Astrocyte of the spinal cord (primary cell): ENCODE measurements around the gene RAVER1.
"Not testable (repeated sequence)": the region's sequence is repeated elsewhere in the genome, so short reads cannot be mapped to it uniquely, and the experiment has no call there.

Experiments
- DNase-seq: peaks from one replicate; pipeline ENCODE4 v3.0.0; 2011; ENCODE audit warnings: low read depth, low spot score
- H3K4me3 ChIP-seq: 2 replicates; pipeline ENCODE4 v1.5.1; 2011; ENCODE audit warnings: low read depth, mild to moderate bottlenecking, low read length, moderate library complexity
- in situ Hi-C: cut with HindIII; loops from 2 replicates; pipeline ENCODE4 v1.10.0; 2017; ENCODE audit warnings: low sequenced_read_pairs
- TF ChIP-seq, protein P1 (sequence below): IDR thresholded peaks from 2 replicates; pipeline ENCODE4 v1.5.1; 2012; ENCODE audit warnings: low read depth, mild to moderate bottlenecking, low read length, inconsistent platforms

Gene RAVER1

DNA sequence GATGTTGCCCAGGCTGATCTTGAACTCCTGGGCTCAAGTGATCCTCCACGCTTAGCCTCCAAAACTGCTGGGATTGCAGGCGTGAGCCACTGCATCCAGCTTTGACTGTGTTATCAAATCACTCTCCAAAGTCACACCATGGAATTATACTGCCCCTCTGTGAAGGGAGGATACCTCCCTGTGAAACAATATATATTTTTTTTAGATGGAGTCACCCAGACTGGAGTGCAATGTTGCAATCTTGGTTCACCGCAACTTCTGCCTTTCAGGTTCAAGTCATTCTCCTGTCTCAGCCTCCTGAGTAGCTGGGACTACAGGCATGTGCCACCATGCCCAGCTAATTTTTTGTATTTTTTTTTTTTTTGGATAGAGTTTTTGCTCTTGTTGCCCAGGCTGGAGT lies 39.4 kb upstream of the RAVER1 start:
- DNase-seq = no peak
- TF ChIP-seq, protein P1, sequence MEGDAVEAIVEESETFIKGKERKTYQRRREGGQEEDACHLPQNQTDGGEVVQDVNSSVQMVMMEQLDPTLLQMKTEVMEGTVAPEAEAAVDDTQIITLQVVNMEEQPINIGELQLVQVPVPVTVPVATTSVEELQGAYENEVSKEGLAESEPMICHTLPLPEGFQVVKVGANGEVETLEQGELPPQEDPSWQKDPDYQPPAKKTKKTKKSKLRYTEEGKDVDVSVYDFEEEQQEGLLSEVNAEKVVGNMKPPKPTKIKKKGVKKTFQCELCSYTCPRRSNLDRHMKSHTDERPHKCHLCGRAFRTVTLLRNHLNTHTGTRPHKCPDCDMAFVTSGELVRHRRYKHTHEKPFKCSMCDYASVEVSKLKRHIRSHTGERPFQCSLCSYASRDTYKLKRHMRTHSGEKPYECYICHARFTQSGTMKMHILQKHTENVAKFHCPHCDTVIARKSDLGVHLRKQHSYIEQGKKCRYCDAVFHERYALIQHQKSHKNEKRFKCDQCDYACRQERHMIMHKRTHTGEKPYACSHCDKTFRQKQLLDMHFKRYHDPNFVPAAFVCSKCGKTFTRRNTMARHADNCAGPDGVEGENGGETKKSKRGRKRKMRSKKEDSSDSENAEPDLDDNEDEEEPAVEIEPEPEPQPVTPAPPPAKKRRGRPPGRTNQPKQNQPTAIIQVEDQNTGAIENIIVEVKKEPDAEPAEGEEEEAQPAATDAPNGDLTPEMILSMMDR = no peak
- H3K4me3 ChIP-seq = no peak overlapping the region
- in situ Hi-C loops = no loop called here

DNA sequence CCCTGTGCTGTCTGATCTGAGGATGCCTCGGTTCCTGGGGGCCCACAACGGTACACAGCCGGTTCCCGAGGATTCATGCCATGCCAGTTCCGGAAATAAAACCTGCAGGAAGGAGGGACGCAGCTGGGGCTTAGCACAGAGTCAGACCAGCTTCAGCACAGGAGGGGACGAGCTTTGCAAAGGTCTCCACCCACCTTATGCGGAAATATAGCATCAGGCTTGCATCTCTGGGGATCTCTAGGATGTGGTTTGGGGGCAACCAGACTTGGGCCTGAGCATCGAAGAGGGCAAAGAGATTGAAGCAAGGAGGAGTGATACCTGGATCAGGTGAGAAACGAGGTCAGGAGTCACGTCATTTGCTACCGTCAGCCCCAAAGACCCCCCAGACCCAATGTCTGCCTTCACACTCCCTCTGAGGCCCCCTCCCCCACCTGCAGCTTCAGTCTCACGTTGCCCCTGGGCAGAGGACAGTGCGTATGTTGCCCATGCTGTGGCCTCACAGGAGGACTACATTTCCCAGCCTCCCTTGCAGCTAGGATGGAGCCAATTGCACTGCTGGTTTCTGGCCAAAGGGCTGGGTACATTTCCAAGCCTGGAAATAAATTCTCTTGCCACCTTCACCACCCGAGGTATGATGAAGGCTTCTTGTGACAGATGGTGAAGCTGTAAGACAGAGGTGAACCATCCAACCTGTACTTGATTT lies 34.9 kb upstream of the RAVER1 start:
- no peak overlapping the region for H3K4me3 ChIP-seq
- TF ChIP-seq, protein P1 = no peak
- DNase-seq = no peak
- in situ Hi-C loops = no loop called here

DNA sequence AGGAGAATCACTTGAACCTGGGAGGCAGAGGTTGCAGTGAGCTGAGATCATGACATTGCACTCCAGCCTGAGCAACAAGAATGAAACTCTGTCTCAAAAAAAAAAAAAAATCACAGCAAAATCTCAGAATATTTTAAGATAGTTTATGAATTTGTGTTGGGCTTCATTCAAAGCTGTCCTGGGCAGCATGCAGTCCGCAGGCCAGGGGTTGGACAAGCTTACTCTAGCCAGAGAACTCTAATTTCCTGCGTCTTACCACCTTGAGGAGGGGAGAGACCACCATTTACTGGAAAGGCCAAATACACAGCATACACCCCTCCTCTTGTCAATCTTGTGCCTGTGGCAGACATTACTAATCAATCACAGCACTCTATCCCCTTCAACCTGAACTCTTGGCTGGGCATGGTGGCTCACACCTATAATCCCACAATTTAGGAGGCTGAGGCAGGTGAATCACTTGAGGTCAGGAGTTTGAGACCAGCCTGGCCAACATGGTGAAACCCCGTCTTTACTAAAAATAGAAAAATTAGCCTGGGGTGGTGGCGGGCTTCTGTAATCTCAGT lies 33.7 kb upstream of the RAVER1 start:
- DNase-seq, in situ Hi-C loops, H3K4me3 ChIP-seq: not testable (repeated sequence)

DNA sequence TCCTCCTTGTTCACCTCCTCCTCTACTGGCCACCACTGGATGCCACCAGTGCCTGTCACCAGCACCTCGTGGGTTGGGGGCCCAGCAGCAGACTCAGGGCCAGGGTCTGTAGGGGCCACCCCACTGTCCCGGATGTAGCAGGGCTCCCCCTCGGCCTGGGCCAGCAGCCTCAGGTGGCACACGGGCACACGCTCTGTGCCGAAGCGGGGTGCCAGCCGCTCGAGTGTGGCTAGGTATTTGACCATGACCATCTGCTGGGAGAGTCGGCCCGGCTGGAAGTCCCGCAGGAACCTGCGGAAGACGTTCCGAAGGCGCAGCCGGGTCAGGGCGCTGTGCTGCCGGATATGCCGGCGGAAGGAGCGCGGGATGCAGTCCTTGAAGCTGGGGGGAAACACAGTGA lies 32.2 kb upstream of the RAVER1 start:
- in situ Hi-C loops = no loop called here
- no peak for DNase-seq
- TF ChIP-seq, protein P1 = no peak
- no peak overlapping the region for H3K4me3 ChIP-seq

DNA sequence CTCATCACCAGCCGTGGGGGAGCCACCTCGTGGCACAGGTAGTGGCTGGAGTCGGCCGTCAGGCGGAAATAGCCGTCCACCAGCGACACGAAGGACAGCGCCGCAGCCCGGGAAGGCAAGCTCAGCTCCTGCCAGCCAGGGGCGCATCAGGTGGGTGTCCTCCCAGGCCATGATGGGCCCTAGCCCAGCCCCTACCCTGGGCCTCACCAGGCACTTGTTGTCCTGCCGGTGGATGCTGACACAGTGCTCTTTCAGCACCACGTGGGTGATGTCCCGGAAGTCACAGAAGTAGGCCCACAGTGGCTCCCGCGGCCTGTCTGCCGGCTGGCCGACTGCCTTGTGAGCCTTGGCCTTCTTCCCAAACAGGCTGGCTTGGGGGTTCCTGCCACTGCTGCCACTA lies 31.3 kb upstream of the RAVER1 start:
- no peak for DNase-seq
- H3K4me3 ChIP-seq = no peak overlapping the region
- TF ChIP-seq, protein P1 = no peak
- in situ Hi-C loops = no loop called here

GRCh38 chr19:10363789-10364281 lies 30.5 kb upstream of the RAVER1 start:
- TF ChIP-seq, protein P1 = no peak
- in situ Hi-C loops = no loop called here
- H3K4me3 ChIP-seq = no peak overlapping the region
- peak; percentile 51 for DNase-seq

- in situ Hi-C loops = no loop called here
- TF ChIP-seq, protein P1 = no peak
- no peak overlapping the region for H3K4me3 ChIP-seq
- no peak for DNase-seq
Observed at GRCh38 chr19:10362259-10362658, 28.9 kb upstream of the RAVER1 start.
